Activated T-helper 1 cell treated with anti-CD3 and anti-CD28 coated beads, Interleukin-12 subunit alpha, Interleukin-12 subunit beta, Interleukin-2, Interleukin-4 antibody, amounts not matched to agents 30 ng/mL and 10 ng/mL and 1 ng/mL, durations not matched to agents 14 hours and 24 hours and 36 hours (primary cell): ENCODE measurements around the gene KRT10. TPM values are rescaled to one million over a fixed set of nuclear protein-coding genes. Genes with fewer than 3 reads are reported as not detected.
"Not testable (repeated sequence)": the region's sequence is repeated elsewhere in the genome, so short reads cannot be mapped to it uniquely, and the experiment has no call there.

Experiments
- DNase-seq: peaks from one replicate; pipeline ENCODE4 v3.0.0; 2021; ENCODE audit warnings: low spot score
- H3K27ac Mint-ChIP-seq: one replicate; pipeline ENCODE4 v1.8.0; 2021; ENCODE audit warnings: mild to moderate bottlenecking, mixed read lengths
- H3K27me3 Mint-ChIP-seq: one replicate; pipeline ENCODE4 v1.8.0; 2022; ENCODE audit warnings: mild to moderate bottlenecking, moderate library complexity, mixed read lengths; ENCODE audit not compliant: insufficient read depth
- H3K36me3 Mint-ChIP-seq: one replicate; pipeline ENCODE4 v1.8.0; 2021; ENCODE audit warnings: low read depth, mixed read lengths
- H3K4me1 Mint-ChIP-seq: one replicate; pipeline ENCODE4 v1.8.0; 2021; ENCODE audit warnings: low read depth, mixed read lengths
- H3K4me3 Mint-ChIP-seq: one replicate; pipeline ENCODE4 v1.8.0; 2021; ENCODE audit warnings: mild to moderate bottlenecking, moderate library complexity, mixed read lengths
- H3K9me3 Mint-ChIP-seq: one replicate; pipeline ENCODE4 v1.8.0; 2021; ENCODE audit warnings: mixed read lengths
- intact Hi-C: fragments of 100-400 bp; cut with micrococcal nuclease; formaldehyde crosslinking; loops from one replicate; pipeline ENCODE4 v1.15.1; 2024
- total RNA-seq: library from RNA; stranded (reverse); gene quantifications from 2 replicates; pipeline ENCODE4 v1.2.3, GENCODE V29; 2022

The KRT10 gene
- total RNA-seq, 1 donor from 2014 or later = 28.0 TPM

GRCh38 chr17:40825599-40825998 is 3.2 kb upstream of the KRT10 start:
- DNase-seq = no peak
- Mint-ChIP-seq H3K27me3 (peaks cover 10% of the 10 kb centered on the region), H3K9me3 (no peaks in the 10 kb centered on the region), H3K4me1 (peaks cover 8% of the 10 kb centered on the region), H3K27ac (no peak overlapping the region), H3K4me3 (no peak overlapping the region), H3K36me3 (peaks cover 1% of the 10 kb centered on the region)
- intact Hi-C loops = no loop called here

GRCh38 chr17:40824015-40824832 is 1.8 kb upstream of the KRT10 start:
- no peak for DNase-seq
- H3K4me1 Mint-ChIP-seq = peaks cover 20% of the 10 kb centered on the region
- peaks cover 10% of the 10 kb centered on the region for H3K27me3 Mint-ChIP-seq
- H3K27ac Mint-ChIP-seq = no peak overlapping the region
- H3K9me3 Mint-ChIP-seq = peaks cover 3% of the 10 kb centered on the region
- H3K36me3 Mint-ChIP-seq = peaks cover 3% of the 10 kb centered on the region
- intact Hi-C loops = no loop called here
- no peak overlapping the region for H3K4me3 Mint-ChIP-seq

GRCh38 chr17:40821536-40821935 is 878 bp downstream of the KRT10 start:
- DNase-seq = no peak
- H3K27me3 Mint-ChIP-seq = peaks cover 5% of the 10 kb centered on the region

GRCh38 chr17:40820228-40820838 is 2.1 kb downstream of the KRT10 start:
- H3K27ac Mint-ChIP-seq = no peak overlapping the region
- no peak for DNase-seq
- H3K4me1 Mint-ChIP-seq = peaks cover 31% of the 10 kb centered on the region
- H3K4me3 Mint-ChIP-seq = peak overlapping the region; percentile 76
- peaks cover 5% of the 10 kb centered on the region for H3K27me3 Mint-ChIP-seq
- intact Hi-C loops = no loop called here
- peaks cover 22% of the 10 kb centered on the region for H3K36me3 Mint-ChIP-seq
- H3K9me3 Mint-ChIP-seq = peaks cover 20% of the 10 kb centered on the region

More at GRCh38 chr17:40821536-40821935, 878 bp downstream of the KRT10 start:
- Mint-ChIP-seq H3K4me1 (peaks cover 31% of the 10 kb centered on the region), H3K4me3 (no peak overlapping the region), H3K36me3 (peaks cover 21% of the 10 kb centered on the region), H3K9me3 (peaks cover 20% of the 10 kb centered on the region), H3K27ac (no peak overlapping the region)
- intact Hi-C loops = no loop called here

- no peak for DNase-seq
- H3K4me1 Mint-ChIP-seq = peaks cover 31% of the 10 kb centered on the region
- H3K36me3 Mint-ChIP-seq = peaks cover 21% of the 10 kb centered on the region
- peaks cover 22% of the 10 kb centered on the region for H3K9me3 Mint-ChIP-seq
- intact Hi-C loops = loop anchor here (1.0 to 5.0 kb wide), 4 partner anchors 171 to 848 kb away; no protein-coding TSS in a partner anchor
- H3K27ac Mint-ChIP-seq = peak overlapping the region; percentile 63
- peak overlapping the region; percentile 76 for H3K4me3 Mint-ChIP-seq
- H3K27me3 Mint-ChIP-seq = peaks cover 5% of the 10 kb centered on the region
Observed at GRCh38 chr17:40819528-40820125, 2.8 kb downstream of the KRT10 start.

GRCh38 chr17:40818733-40819527 is 3.5 kb downstream of the KRT10 start:
- H3K9me3 Mint-ChIP-seq = peaks cover 29% of the 10 kb centered on the region
- intact Hi-C loops = loop anchor here (1.0 to 5.0 kb wide), 4 partner anchors 170 to 848 kb away; no protein-coding TSS in a partner anchor
- H3K4me3 Mint-ChIP-seq = peak overlapping the region; percentile 96
- H3K4me1 Mint-ChIP-seq = peaks cover 31% of the 10 kb centered on the region
- peak overlapping the region; percentile 88 for H3K27ac Mint-ChIP-seq
- H3K36me3 Mint-ChIP-seq = peaks cover 21% of the 10 kb centered on the region
- peak; percentile 85 for DNase-seq
- peaks cover 11% of the 10 kb centered on the region for H3K27me3 Mint-ChIP-seq

GRCh38 chr17:40818343-40818732 is 4.1 kb downstream of the KRT10 start:
- DNase-seq = no peak
- H3K27me3 Mint-ChIP-seq = peaks cover 16% of the 10 kb centered on the region
- peaks cover 32% of the 10 kb centered on the region for H3K9me3 Mint-ChIP-seq
- intact Hi-C loops = loop anchor here (2.0 to 5.0 kb wide), 3 partner anchors 170 to 849 kb away; no protein-coding TSS in a partner anchor
- peaks cover 22% of the 10 kb centered on the region for H3K36me3 Mint-ChIP-seq
- H3K4me1 Mint-ChIP-seq = peaks cover 31% of the 10 kb centered on the region
- H3K27ac Mint-ChIP-seq = peak overlapping the region; percentile 88
- H3K4me3 Mint-ChIP-seq = peak overlapping the region; percentile 96

- H3K4me3 Mint-ChIP-seq = peak overlapping the region; percentile 96
- intact Hi-C loops = loop anchor here (5.0 kb wide), 1 partner anchor 850 kb away; no protein-coding TSS in a partner anchor
- DNase-seq = no peak
- H3K27me3 Mint-ChIP-seq = peaks cover 16% of the 10 kb centered on the region
- H3K36me3 Mint-ChIP-seq = peaks cover 22% of the 10 kb centered on the region
- peak overlapping the region; percentile 85 for H3K27ac Mint-ChIP-seq
- H3K9me3 Mint-ChIP-seq = peaks cover 32% of the 10 kb centered on the region
- H3K4me1 Mint-ChIP-seq = peaks cover 31% of the 10 kb centered on the region
Observed at GRCh38 chr17:40817103-40817682, 5.2 kb downstream of the KRT10 start.

- DNase-seq = no peak
- peak overlapping the region; percentile 96 for H3K4me3 Mint-ChIP-seq
- H3K9me3 Mint-ChIP-seq = peaks cover 32% of the 10 kb centered on the region
- peaks cover 31% of the 10 kb centered on the region for H3K4me1 Mint-ChIP-seq
- H3K27ac Mint-ChIP-seq = no peak overlapping the region
- H3K27me3 Mint-ChIP-seq = peaks cover 22% of the 10 kb centered on the region
- peaks cover 22% of the 10 kb centered on the region for H3K36me3 Mint-ChIP-seq
- intact Hi-C loops = loop anchor here (5.0 kb wide), 1 partner anchor 851 kb away; no protein-coding TSS in a partner anchor
Observed at GRCh38 chr17:40816569-40816968, 5.8 kb downstream of the KRT10 start.

- H3K27me3 Mint-ChIP-seq = peaks cover 31% of the 10 kb centered on the region
- DNase-seq = no peak
- peaks cover 21% of the 10 kb centered on the region for H3K36me3 Mint-ChIP-seq
- intact Hi-C loops = loop anchor here (5.0 kb wide), 1 partner anchor 852 kb away; no protein-coding TSS in a partner anchor
- H3K27ac Mint-ChIP-seq = no peak overlapping the region
- no peak overlapping the region for H3K4me3 Mint-ChIP-seq
- H3K4me1 Mint-ChIP-seq = peaks cover 30% of the 10 kb centered on the region
- H3K9me3 Mint-ChIP-seq = peaks cover 30% of the 10 kb centered on the region
Observed at GRCh38 chr17:40815381-40815780, 7.0 kb downstream of the KRT10 start.

GRCh38 chr17:40814657-40815056 is 7.8 kb downstream of the KRT10 start:
- not testable (repeated sequence) for DNase-seq, H3K27ac Mint-ChIP-seq, H3K4me3 Mint-ChIP-seq
- H3K36me3 Mint-ChIP-seq = peaks cover 20% of the 10 kb centered on the region
- peaks cover 29% of the 10 kb centered on the region for H3K9me3 Mint-ChIP-seq
- intact Hi-C loops = loop anchor here (5.0 kb wide), 1 partner anchor 853 kb away; no protein-coding TSS in a partner anchor
- H3K4me1 Mint-ChIP-seq = peaks cover 23% of the 10 kb centered on the region
- peaks cover 39% of the 10 kb centered on the region for H3K27me3 Mint-ChIP-seq

- Mint-ChIP-seq H3K36me3 (peaks cover 20% of the 10 kb centered on the region), H3K27me3 (peaks cover 42% of the 10 kb centered on the region), H3K27ac (no peak overlapping the region), H3K9me3 (peaks cover 29% of the 10 kb centered on the region), H3K4me1 (peaks cover 19% of the 10 kb centered on the region), H3K4me3 (no peak overlapping the region)
- no peak for DNase-seq
- intact Hi-C loops = no loop called here
Observed at GRCh38 chr17:40813804-40814203, 8.6 kb downstream of the KRT10 start.
